ENCODE measurements around the gene COL19A1. TPM values are rescaled to one million over a fixed set of nuclear protein-coding genes. Genes with fewer than 3 reads are reported as not detected.

The COL19A1 gene
- total RNA-seq, 2 donors from 2014 or later: 1.4 to 1.5 TPM

DNA sequence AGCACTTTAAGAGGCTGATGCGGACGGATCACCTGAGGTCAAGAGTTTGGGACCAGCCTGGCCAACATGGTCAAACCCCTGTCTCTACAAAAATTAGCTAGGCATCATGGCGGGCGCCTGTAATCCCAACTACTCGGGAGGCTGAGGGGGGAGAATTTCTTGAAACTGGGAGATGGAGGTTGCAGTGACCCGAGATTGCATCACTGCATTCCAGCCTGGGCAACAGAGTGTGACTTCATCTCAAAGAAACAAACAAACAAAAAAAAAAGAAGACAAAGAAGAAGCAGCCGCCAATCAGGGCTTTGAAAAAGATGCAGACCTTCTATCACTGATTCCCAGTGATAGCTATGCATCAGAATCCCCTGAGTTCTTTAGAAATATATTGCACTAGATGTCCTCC lies 379.8 kb downstream of the COL19A1 start:
- no peak for DNase-seq
- no peaks in the 10 kb centered on the region for H3K27me3 Mint-ChIP-seq (ENCODE audit: insufficient read depth)
- H3K36me3 ChIP-seq (ENCODE audit: control insufficient read depth, insufficient read depth, low read length): no peaks in the 10 kb centered on the region
- H3K9me3 Mint-ChIP-seq: no peaks in the 10 kb centered on the region
- H3K4me3 Mint-ChIP-seq: no peak overlapping the region
- H3K4me3 ChIP-seq (ENCODE audit: low read length): no peak overlapping the region
- no peaks in the 10 kb centered on the region for H3K9me3 ChIP-seq (ENCODE audit: control insufficient read depth, low read length)
- no peaks in the 10 kb centered on the region for H3K27me3 ChIP-seq (ENCODE audit: control insufficient read depth, insufficient read depth, low read length, poor library complexity, severe bottlenecking)
- no peak overlapping the region for H3K27ac ChIP-seq (ENCODE audit: low read depth, low read length)
- H3K9ac ChIP-seq (ENCODE audit: extremely low read depth, low read length, poor library complexity, severe bottlenecking): no peak overlapping the region
- H3K4me1 Mint-ChIP-seq: peaks cover 9% of the 10 kb centered on the region
- no peak overlapping the region for H3K27ac Mint-ChIP-seq
- TF ChIP-seq, protein P1, sequence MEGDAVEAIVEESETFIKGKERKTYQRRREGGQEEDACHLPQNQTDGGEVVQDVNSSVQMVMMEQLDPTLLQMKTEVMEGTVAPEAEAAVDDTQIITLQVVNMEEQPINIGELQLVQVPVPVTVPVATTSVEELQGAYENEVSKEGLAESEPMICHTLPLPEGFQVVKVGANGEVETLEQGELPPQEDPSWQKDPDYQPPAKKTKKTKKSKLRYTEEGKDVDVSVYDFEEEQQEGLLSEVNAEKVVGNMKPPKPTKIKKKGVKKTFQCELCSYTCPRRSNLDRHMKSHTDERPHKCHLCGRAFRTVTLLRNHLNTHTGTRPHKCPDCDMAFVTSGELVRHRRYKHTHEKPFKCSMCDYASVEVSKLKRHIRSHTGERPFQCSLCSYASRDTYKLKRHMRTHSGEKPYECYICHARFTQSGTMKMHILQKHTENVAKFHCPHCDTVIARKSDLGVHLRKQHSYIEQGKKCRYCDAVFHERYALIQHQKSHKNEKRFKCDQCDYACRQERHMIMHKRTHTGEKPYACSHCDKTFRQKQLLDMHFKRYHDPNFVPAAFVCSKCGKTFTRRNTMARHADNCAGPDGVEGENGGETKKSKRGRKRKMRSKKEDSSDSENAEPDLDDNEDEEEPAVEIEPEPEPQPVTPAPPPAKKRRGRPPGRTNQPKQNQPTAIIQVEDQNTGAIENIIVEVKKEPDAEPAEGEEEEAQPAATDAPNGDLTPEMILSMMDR (conservative IDR thresholded peaks at IDR 0.05): no peak
- no peaks in the 10 kb centered on the region for H3K4me1 ChIP-seq (ENCODE audit: control insufficient read depth, insufficient read depth, low read length)
- H3K36me3 Mint-ChIP-seq (ENCODE audit: low read depth): no peaks in the 10 kb centered on the region
- WGBS, 2 experiments (ENCODE audit: insufficient coverage in 1 of 2, insufficient read length in 1 of 2): 88 to 100% methylated on average over 3 to 5 of the region's 7 CpGs

DNA sequence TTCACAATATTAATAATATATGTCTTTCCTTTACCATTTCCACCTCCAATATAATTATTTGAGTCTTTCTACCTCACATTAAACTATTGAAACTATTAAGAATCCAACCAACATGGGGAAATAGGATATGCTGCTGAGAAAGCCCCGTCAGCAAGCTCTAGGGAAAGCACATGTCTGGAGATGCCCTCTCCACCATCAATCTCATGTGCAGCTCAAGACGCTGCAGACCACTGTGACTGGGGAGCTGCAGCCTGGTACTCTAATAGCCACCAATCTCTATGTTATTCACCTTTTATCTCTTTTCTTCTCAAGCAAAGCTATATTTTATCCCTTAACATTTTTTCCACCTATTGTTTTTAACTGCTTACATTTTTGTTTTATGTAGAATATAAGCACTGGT lies 386.2 kb downstream of the COL19A1 start:
- no peak for DNase-seq

DNA sequence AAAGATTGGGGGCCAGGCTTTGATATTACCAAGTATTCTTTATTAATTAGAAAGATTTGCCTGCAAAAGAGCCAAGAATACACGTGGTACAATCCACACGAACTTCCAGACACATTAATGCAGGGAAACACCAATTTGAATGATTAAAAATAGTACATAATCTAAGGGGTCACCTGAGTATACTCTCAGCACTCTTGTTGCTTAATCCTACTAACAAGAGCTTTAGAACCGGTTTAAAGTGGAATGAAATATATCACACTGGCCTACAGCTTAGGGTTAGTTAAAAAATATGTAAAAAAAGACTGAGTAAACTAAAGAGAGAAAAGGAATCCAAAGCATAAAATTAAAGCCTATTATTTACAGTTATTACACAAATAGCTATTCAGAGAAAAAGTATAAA lies 387.6 kb downstream of the COL19A1 start:
- H3K4me1 Mint-ChIP-seq: peaks cover 2% of the 10 kb centered on the region
- H3K9me3 Mint-ChIP-seq: no peaks in the 10 kb centered on the region
- H3K9ac ChIP-seq (ENCODE audit: extremely low read depth, low read length, poor library complexity, severe bottlenecking): no peak overlapping the region
- no peak overlapping the region for H3K4me3 Mint-ChIP-seq
- no peak for DNase-seq
- H3K27me3 ChIP-seq (ENCODE audit: control insufficient read depth, insufficient read depth, low read length, poor library complexity, severe bottlenecking): no peaks in the 10 kb centered on the region
- no peaks in the 10 kb centered on the region for H3K36me3 Mint-ChIP-seq (ENCODE audit: low read depth)
- no peaks in the 10 kb centered on the region for H3K9me3 ChIP-seq (ENCODE audit: control insufficient read depth, low read length)
- WGBS, 2 experiments (ENCODE audit: insufficient coverage in 1 of 2, insufficient read length in 1 of 2): 76% methylated on average over 3 of the region's 3 CpGs; no CpG with 5 or more reads in 1 of the 2 experiments
- H3K27ac ChIP-seq (ENCODE audit: low read depth, low read length): no peak overlapping the region
- TF ChIP-seq, protein P1 (conservative IDR thresholded peaks at IDR 0.05): no peak
- H3K27ac Mint-ChIP-seq: no peak overlapping the region
- no peaks in the 10 kb centered on the region for H3K27me3 Mint-ChIP-seq (ENCODE audit: insufficient read depth)
- H3K36me3 ChIP-seq (ENCODE audit: control insufficient read depth, insufficient read depth, low read length): no peaks in the 10 kb centered on the region
- no peak overlapping the region for H3K4me3 ChIP-seq (ENCODE audit: low read length)
- H3K4me1 ChIP-seq (ENCODE audit: control insufficient read depth, insufficient read depth, low read length): no peaks in the 10 kb centered on the region

More for the DNA sequence above, 386.2 kb downstream of the COL19A1 start:
- Mint-ChIP-seq H3K27me3 (ENCODE audit: insufficient read depth) (no peaks in the 10 kb centered on the region), H3K9me3 (no peaks in the 10 kb centered on the region), H3K4me3 (no peak overlapping the region), H3K27ac (no peak overlapping the region), H3K36me3 (ENCODE audit: low read depth) (no peaks in the 10 kb centered on the region), H3K4me1 (peaks cover 2% of the 10 kb centered on the region)
- no peaks in the 10 kb centered on the region for H3K27me3 ChIP-seq (ENCODE audit: control insufficient read depth, insufficient read depth, low read length, poor library complexity, severe bottlenecking)
- no peaks in the 10 kb centered on the region for H3K4me1 ChIP-seq (ENCODE audit: control insufficient read depth, insufficient read depth, low read length)
- no peaks in the 10 kb centered on the region for H3K36me3 ChIP-seq (ENCODE audit: control insufficient read depth, insufficient read depth, low read length)
- no peak overlapping the region for H3K27ac ChIP-seq (ENCODE audit: low read depth, low read length)
- H3K9ac ChIP-seq (ENCODE audit: extremely low read depth, low read length, poor library complexity, severe bottlenecking): no peak overlapping the region
- H3K9me3 ChIP-seq (ENCODE audit: control insufficient read depth, low read length): no peaks in the 10 kb centered on the region
- no peak overlapping the region for H3K4me3 ChIP-seq (ENCODE audit: low read length)
- 92 to 93% methylated on average over 2 of the region's 2 CpGs for WGBS, 2 experiments (ENCODE audit: insufficient coverage in 1 of 2, insufficient read length in 1 of 2)
- TF ChIP-seq, protein P1 (conservative IDR thresholded peaks at IDR 0.05): no peak
